ENCODE measurements around the gene ZNF784.

The ZNF784 gene, protein sequence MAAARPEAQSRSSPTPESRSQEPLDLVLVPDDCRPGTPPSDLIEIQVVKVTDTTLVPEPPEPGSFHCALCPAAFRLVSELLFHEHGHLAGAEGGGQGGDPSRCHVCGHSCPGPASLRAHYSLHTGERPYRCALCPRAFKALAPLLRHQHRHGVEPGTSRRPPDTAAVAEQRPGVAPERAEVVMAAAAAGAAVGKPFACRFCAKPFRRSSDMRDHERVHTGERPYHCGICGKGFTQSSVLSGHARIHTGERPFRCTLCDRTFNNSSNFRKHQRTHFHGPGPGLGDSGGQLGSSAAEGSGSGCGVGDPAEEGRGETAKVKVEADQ

GRCh38 chr19:55624109-55625003, at the start of gene ZNF784:
TSS of gene ZNF784 (minus strand) at chr19:55624566. CDS start at chr19:55624561, 5 bp downstream.
- peak; percentile 86 for DNase-seq (ENCODE audit: low read depth)

DNA sequence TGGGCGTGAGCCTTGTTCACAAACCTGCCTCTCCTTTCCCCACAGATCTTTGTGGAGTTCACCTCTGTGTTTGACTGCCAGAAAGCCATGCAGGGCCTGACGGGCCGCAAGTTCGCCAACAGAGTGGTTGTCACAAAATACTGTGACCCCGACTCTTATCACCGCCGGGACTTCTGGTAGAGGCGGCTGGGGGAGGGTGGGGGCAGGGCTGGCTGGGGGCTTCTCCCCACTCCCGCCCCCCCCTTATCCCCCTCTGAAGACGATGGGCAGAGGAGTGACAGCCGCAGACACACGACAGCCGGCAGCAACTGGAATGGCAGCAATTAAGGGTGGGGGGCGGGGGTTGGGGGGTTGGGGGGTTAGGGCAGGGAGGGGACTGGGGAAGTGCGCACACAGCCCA, 49.5 kb upstream of the ZNF784 start:
- no peak for DNase-seq (ENCODE audit: low read depth)

DNA sequence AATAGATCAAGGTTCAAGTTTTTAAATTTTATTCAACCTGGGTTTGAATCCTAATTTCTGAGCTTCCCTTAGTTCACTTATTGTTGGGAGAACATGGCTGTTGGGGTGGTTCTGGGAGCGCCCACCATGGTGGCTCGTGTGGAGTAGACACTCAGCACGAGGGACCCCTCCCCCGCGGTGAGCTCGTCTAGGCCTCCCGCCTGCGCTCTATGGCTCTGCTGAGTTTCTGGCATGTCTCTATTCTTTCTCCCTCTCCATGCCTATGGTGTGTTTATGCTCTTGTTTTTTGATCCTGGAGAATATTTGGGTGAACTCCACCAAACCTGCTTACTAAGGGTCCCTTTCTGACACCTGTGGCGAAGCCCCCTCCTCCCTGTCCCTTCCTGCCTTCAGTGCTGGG, 49.1 kb upstream of the ZNF784 start:
- no peak for DNase-seq (ENCODE audit: low read depth)

DNA sequence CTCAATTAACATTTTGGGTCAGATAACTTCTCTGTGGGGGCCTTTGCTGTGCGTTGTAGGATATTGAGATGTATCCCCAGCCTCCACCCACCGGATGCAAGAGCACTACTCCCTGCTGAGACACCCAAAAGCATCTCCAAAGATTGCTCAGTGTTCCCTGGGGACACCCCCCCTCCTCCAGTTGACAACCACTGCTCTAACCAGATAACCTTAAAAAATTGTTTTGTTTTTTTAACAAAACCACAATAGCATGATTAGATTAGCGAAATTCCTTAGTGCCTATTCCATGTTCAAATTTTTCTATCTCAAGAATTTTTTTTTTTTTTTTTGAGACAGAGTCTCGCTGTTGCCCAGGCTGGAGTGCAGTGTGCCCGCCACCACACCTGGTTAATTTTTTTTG, 48.1 kb upstream of the ZNF784 start:
- DNase-seq (ENCODE audit: low read depth): no peak

GRCh38 chr19:55671054-55671378, 46.6 kb upstream of the ZNF784 start:
- no peak for DNase-seq (ENCODE audit: low read depth)

- no peak for DNase-seq (ENCODE audit: low read depth)
Observed at GRCh38 chr19:55670280-55671053, 46.1 kb upstream of the ZNF784 start.

- DNase-seq (ENCODE audit: low read depth): no peak
Observed at GRCh38 chr19:55669418-55670279, 45.3 kb upstream of the ZNF784 start.

- no peak for DNase-seq (ENCODE audit: low read depth)
Observed at GRCh38 chr19:55668603-55669348, 44.4 kb upstream of the ZNF784 start.

DNA sequence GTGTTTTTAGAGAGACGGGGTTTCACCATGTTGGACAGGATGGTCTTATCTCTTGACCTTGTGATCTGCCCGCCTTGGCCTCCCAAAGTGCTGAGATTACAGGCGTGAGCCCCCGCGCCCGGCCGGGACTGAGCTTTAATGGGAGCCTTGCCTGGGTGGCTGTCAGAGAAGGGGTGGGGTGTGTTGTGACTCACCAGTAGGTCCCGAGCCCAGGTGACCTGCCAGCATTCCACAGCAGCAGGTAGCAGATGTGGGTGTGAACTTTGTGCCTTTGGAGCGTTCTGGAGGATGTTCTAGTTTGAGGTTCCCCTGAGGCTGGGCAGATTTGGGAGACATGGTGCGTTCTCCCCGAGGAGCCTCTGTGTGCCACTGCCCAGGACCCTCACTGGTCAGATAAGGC, 43.6 kb upstream of the ZNF784 start:
- DNase-seq (ENCODE audit: low read depth): no peak

- DNase-seq (ENCODE audit: low read depth): no peak
Observed at GRCh38 chr19:55667511-55667910, 43.1 kb upstream of the ZNF784 start.

DNA sequence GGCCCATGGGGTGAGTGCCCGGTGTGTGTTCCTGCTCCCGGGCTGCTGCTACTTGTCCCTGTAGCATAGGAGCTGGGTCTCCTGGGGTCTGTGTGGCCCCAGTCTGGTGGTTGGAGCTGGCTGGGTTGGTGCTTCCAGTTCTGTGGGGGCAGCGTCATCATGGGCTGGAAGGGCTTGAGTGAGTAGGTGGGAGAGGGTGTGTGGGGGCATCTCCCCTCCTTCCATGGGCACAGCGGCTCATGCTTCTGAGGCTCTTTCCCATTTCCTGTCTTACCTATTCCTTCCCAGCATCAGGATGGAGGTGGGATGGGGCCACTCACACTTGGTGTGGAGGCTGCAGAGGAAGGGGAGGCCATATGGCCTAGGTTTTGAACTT, 42.6 kb upstream of the ZNF784 start:
- no peak for DNase-seq (ENCODE audit: low read depth)

GRCh38 chr19:55666343-55667005, 42.1 kb upstream of the ZNF784 start:
- no peak for DNase-seq (ENCODE audit: low read depth)

GRCh38 chr19:55663846-55664536, 39.6 kb upstream of the ZNF784 start:
- DNase-seq (ENCODE audit: low read depth): no peak

DNA sequence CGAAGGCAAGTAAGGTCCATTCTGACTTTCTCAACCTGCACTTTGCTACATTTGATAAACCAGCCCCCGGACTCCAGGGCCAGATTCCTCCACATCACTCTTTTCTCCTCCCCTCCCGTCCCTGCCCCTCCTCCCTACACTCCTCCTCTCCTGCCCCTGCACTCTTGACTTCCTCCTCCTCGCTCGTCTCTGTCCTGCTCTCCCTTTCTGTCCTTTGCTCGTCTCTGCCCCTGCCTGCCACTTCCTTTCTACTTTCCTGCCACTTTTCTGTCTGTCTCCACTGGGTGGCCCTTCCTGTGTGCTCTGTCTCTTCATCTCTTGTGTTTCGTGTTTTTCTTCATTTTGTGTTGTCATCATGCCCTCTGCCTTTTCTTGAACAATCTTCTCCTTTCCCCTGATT, 37.5 kb upstream of the ZNF784 start:
- DNase-seq (ENCODE audit: low read depth): no peak

GRCh38 chr19:55660991-55661390, 36.6 kb upstream of the ZNF784 start:
- no peak for DNase-seq (ENCODE audit: low read depth)

DNA sequence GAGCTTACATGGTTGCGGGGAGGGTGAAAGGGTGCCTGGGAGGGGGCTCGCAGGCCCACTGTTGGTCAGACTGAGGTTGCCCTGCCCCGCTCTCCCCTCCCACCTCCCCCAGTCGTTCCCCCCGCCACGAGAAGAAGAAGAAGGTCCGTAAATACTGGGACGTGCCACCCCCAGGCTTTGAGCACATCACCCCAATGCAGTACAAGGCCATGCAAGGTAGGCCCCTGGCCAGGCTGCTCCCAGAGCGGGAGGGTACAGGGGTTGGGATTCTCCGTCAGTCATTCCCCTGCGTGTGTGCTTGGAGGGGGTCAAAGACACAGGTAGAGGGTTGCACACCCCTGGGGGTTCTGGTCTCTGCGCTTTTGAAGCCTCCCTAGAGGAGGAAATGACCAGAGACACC, 36.0 kb upstream of the ZNF784 start:
- DNase-seq (ENCODE audit: low read depth): no peak

- DNase-seq (ENCODE audit: low read depth): no peak
Observed at GRCh38 chr19:55659822-55660221, 35.5 kb upstream of the ZNF784 start.

DNA sequence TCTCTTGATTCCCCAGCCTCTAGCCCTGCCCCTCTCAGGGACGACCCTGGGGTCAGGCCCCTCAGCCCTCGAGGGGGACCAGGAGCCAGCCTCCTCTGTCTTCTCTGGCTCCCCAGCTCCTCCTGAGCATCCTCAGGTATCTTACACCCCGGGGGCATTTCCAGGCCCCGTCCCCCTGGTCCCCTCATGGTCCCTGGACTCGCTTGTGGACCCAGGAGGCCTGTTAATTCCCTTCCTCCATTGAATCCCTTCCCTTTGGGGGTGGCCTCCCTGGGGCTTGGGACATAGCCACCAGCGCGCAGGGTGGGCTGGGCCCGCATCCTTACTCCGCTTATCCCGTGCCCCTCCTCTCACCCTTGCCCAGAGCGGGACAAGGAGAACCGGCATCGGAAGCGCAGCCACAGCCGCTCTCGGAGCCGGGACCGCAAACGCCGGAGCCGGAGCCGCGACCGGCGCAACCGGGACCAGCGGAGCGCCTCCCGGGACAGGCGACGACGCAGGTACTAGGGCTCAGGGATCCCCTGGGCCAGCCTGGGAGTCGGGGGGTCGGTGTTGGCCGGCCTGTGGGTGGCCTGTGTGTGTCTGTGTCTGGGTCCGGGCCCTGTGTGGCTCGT, 34.6 kb upstream of the ZNF784 start:
- DNase-seq (ENCODE audit: low read depth): no peak

- DNase-seq (ENCODE audit: low read depth): no peak
Observed at GRCh38 chr19:55656988-55657747, 32.8 kb upstream of the ZNF784 start.
